ENCODE results near the gene SMYD1. TPM values are rescaled to one million over a fixed set of nuclear protein-coding genes. Genes with fewer than 3 reads are reported as not detected.

The SMYD1 gene
- total RNA-seq, 1 donor from 2014 or later, result 492 TPM

DNA sequence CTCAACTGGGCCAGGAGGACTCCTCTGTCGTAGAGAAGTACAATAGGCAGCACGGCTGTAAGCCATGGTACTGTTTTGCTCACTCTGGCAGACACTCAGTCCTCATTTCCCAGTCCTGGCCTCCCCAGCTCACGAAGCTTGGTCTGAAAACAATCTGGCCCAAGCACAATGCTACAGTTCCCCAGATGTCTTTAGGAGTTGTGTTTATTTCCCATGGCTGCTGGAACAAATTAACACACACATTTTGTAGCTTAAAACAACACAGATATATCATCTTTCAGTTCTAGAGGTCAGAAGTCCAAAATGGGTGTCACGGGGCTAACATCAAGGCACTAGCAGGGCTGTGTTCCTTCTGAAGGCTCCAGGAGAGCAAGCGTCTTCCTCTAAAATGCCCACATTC, 47.3 kb downstream of the SMYD1 start:
- ATAC-seq, result peak; percentile 40
- no peak for DNase-seq
- intact Hi-C loops (cut with micrococcal nuclease), result no loop called here

DNA sequence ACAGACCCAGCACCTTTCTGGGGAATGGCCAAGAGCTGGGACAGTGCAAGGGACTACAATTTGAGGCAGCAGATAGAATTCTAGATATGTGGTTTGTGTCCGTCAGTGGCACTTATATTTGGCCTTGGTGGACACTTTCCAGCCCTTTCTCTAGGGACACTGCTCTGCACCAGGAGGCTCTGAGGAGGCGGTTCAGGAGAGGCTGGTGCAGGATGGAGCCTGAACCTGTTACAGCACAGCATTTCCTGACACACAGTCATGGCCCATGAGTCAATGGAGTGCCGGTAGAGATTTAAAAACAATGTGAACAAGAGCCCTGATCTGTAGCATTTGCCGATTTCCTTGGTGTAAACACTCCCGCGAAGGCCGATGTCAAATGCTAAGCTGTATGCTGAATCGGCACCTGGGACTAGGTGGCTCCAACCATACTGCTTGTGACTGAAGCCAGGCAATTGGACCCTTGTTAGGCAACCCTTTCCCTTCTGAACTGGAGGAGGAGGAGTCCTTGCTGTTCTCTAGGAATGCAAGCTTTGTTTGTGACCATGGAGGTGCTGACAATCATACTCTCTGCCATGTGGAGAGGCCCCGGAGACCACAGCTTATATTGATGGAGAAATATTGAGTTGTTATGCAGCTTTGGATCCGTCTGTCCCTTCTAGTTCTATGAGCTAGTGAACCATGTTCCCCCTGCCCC, 48.3 kb downstream of the SMYD1 start:
- DNase-seq, result no peak
- intact Hi-C loops (cut with micrococcal nuclease), result no loop called here
- ATAC-seq, result peak; percentile 5

DNA sequence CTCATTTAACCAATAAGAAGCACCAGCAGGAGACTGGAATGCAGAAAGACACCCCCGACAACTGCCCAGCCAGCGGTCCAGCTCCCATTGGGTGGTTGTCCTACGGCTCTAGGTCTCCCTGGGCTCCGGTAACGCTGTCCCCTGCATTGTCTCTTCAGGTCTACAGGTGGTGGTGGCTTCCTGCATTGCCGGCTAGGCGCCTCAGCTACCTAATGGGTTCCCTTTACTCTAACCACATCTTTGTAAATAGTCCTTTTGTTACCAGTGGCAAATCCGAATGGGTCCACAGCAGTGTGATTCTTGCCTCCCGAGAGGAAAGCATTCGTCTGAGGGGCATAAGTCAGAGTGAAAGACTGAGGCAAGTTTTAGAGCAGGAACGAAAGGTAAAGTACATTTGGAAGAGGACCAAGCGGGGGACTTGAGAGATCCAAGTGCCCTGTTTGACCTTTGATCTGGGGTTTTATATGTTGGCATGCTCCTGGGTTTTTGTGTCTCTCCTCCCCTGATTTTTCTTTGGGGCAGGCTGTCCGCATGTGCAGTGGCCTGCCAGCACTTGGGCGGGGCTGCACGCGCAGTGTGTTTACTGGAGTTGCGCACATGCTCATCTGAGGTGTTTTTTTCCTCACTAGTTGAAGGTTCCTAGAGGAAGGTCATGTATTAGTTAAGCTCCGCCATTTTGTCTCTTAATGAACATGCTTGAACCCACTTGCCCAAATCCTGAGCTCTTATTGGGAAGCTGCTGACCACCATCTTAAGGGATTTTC, 49.2 kb downstream of the SMYD1 start:
- no peak for ATAC-seq
- no peak for DNase-seq
- intact Hi-C loops (cut with micrococcal nuclease), result no loop called here

DNA sequence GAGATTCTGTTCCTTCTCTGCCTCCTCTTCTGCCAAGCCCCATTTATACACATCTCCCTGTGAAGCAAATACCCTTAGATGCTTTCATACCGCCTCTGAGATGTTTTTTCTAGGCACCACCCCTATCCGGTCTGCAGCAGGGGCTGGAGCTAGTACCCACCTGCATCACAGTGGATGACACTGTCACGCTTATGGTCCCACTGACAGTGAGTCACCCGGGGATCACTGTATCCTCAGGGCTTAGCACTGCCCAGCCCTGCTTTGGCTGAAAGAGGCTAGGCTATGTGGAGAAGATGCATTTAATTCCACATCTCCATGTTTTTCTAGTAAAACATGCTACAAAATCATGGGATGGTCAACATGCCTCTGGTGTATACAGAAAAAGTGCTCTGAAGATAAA, 50.3 kb downstream of the SMYD1 start:
- intact Hi-C loops (cut with micrococcal nuclease), result no loop called here
- ATAC-seq (no peak), DNase-seq (no peak)

DNA sequence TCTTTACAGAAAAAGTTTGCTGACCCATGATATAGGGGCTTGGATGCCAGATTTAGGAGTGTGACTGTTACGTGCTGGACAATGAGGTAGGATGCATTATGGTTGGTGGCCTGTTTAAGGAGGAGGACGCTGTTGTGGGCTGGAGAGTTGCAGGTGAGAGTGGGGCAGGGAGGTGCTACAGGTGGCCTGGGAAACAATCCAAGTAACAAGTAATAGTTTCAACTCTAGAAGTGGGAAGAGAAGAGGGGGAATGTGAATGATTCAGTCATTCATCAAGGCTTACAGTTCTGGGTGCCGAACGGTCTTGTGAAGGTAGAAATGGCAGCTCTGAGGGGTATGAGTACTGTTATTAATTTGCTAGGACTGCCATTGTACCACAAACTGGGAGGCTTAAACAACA, 54.1 kb downstream of the SMYD1 start:
- no peak for ATAC-seq

DNA sequence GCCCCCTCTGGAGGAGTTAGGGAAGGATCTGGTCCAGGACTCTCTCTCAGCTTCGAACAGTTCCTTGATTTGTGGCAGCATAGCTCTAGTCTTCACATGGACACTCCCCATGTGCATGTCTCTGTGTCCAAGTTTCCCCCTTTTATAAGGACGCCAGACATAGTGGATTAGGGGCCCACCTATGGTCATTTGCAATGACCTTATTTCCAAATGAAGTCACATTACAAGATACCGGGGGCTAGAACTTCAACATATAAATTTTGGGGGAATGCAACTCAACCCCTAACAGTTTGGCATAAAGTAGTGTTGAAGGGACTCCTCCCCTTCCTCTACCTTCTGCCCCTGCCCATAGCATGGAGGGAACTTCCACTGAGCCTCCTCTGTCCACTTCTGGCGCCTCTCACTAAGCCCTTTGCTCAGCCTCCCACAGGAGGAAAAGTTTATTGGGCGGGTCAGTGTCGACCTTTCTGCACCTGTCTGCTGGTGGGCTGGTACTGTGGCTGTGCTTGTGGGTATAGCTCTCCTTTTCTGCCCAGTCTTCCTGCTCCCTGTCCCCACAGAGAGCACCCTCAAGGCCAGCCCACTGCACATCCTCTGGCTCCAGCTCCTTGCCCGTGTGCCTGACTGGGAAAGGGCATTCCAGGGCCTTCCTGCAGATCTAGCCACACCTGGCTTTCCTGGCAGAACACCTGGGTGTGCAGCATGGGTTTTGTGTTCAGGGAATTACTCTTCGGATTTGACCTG, 54.7 kb downstream of the SMYD1 start:
- intact Hi-C loops (cut with micrococcal nuclease), result no loop called here
- DNase-seq, result no peak
- ATAC-seq, result no peak

More for the DNA sequence above, 54.1 kb downstream of the SMYD1 start:
- no peak for DNase-seq
- intact Hi-C loops (cut with micrococcal nuclease), result no loop called here

DNA sequence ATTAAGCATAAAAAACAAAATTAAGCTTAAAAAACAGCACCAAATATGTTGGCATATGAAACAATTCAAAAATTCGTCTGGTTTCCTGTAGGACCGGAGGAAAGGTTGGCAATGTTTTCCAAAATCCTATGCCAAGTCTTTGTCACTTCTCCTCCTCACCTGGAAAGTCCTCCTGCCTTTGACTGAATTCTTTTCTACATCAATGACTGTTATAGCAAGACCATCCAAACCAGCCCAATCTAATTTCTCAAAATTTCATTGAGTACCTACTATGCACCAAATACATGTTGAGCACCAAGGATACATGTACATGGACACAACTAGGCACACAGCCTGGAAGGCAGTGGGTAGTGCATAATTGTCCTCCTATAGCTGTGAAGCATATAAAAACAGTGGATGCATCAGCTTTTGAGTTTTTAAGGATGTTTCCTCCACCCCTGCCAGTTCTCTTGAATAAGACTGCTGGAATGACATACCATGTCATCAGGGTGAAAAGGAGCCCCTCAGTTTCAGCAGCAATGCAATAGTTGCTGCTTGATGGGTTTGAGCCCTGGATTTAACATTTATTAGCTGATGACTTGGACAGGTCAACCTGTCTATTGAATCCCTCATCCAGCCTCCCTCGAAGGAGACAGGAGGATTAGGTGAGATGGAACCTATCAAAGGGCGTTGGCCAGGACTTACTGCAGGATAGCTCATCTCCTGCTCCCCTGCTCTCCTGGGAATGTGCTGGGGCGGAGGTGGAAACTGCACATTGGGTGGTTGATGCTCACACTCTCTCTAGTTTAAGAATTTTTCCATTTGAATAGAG, 55.7 kb downstream of the SMYD1 start:
- no peak for DNase-seq
- ATAC-seq, result no peak
- intact Hi-C loops (cut with micrococcal nuclease), result no loop called here

DNA sequence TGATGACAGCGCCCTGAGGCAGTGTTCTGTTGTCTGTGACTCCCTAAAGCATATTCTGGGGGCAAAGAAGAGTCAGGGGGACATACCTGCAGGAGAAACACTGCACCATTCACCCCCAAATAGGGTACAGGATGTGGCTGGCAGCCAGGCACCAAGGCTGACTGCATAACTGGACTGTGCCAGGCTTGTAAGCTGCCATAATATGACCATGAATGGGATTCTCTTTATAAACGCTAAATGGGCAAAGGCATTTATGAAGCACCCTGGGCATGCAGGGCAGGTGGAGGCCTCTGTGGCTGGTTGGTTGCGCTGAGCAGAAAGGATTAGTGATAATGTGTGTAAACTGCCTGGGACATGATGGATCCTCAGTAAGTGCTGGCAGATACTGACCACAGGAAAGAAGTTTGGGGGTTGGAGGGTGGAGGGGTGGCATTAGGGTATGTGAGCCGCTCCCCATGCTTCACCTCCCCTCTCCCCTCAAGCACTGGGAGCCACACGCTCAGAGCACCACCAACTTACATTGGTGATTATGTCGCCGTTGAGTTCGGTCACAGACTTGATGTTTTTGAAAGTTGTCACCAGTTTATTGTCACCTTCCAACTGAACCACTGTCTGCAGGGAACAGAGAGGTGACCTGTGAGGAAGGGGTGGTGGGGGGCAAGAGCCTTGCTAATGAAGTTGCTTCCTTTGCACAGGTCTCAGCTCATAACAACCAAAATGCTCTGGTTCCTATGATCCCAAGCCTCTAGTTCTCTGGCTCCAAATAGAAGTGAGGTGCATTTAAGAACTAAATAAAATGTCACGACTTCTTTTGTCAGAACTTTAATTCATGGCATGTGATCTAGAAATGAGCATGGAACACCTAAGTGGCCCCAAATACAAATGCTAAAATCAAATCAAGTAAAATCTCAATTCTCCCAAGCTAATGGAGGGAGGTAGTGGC, 56.6 kb downstream of the SMYD1 start:
- intact Hi-C loops (cut with micrococcal nuclease), result no loop called here
- DNase-seq (no peak), ATAC-seq (no peak)

DNA sequence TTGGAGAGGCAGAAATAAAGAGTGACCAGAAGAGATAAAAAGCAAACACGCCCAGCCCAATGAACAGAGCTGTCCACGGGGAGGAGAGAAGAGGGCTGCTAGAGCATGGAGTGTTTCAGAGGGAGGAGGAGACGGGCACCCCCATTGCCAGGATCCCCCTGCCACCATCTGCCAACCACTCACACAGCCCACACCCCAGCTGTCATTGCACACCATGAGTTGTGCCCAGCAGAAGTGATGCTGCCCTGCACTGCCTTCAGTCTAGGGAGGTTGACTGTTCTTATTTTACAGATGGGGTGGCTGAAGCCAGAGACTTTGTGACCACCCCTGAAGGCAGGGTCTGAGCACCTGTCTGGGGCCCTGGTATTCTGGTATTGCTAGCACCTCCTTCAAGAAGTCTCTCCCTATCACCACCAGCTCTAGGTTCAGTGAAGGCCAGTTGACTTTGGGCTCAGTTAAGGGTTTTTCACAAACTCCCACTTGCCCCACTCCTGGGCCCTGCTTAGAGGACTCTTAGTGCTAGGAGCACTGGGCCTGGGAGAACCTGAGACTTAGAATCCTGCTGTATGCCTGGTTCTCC, 57.8 kb downstream of the SMYD1 start:
- ATAC-seq, result no peak
- no peak for DNase-seq
- intact Hi-C loops (cut with micrococcal nuclease), result no loop called here

DNA sequence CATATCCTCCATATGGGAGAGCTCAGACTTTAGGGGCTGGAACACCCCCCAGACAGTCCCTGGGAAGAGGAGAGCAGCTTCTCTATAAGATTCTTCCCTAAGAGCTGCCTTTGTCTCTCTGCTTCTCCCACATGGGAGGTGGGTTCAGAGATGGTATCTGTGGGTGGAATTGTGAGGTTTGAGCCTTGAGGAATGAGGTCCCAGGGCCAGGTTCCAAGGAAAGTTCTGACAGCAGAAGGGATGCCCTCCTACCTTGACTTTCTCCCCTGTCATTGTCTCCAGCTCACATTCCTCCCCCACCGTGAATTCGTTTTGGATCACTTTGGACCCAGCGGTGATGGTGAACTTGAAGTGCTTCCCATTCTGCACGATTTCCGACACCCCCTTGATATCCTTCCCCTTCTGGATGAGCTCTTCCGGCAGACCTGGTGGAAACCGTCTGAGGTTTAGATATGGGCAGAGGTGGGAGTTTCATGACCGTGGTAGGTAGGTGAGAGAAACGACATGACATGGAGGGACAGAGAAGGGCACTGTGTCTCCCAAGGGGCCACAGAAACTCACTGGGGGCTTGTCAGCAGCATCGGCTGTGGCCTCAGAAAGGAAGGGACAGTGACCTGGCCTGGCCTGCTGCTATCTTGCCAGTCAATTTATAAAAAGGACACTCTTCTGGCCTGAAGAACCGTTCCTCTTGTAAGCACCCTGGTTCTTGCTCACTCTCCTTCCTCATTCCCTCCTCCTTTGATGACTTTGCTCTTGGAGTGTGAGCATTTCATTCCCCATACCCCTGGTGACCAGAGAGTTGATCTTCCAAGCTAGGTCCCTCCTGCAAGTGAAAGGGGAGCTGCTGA, 58.5 kb downstream of the SMYD1 start:
- DNase-seq, result no peak
- no peak for ATAC-seq
- intact Hi-C loops (cut with micrococcal nuclease), result no loop called here

DNA sequence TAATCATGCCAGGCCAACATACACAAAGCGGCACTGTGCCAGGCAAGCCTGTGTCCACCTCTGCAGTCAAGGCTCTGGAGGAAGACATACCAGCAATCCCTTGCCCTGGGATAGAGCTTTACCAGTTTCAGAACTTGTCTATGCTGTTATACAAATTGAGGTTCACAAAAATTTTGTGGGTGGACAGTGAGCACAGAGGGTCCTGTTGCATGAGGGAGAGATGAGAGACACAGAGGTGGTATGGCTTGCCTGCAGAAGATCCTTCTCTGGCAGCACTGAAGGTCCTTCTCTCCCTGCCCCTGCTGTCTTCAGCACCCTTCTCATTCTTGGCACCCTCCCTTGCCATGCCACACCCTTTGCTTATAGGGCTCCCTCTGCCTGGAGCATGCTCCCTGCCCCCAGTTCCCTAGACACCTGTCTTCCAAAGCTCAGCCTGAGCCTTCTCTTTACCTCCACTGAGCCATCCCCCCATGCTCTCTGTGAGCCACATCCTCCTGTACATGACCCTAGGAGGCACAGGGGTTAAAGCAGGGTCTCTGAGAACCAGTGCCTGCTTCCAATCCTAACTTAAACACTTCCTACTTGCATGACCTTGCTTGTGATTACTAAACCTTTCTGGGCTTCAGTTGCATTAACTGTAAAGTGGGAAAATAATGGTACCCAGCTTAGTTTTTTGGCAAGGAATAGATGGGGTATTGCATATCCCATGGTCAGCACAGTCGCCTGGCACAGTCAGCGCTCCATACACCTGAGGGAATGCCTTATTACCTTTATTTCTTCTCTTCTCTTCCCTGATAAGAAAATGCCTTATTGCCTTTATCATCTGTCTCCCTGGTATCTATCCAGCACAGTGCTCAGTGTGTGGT, 59.4 kb downstream of the SMYD1 start:
- DNase-seq (no peak), ATAC-seq (no peak)
- intact Hi-C loops (cut with micrococcal nuclease), result no loop called here

DNA sequence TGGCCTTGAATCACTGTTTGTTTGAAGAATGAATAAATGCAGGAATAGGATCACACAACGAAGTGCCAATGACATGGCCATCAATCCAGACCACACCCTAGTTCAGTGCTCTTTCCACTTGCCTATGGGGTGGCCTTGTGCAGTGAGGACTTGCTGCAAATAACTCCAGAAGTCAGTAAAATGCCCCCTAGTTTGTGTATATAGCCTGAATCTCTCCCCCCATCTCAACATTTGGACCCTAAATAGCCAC, 59.9 kb downstream of the SMYD1 start:
- DNase-seq (no peak), ATAC-seq (no peak)
- intact Hi-C loops (cut with micrococcal nuclease), result no loop called here

DNA sequence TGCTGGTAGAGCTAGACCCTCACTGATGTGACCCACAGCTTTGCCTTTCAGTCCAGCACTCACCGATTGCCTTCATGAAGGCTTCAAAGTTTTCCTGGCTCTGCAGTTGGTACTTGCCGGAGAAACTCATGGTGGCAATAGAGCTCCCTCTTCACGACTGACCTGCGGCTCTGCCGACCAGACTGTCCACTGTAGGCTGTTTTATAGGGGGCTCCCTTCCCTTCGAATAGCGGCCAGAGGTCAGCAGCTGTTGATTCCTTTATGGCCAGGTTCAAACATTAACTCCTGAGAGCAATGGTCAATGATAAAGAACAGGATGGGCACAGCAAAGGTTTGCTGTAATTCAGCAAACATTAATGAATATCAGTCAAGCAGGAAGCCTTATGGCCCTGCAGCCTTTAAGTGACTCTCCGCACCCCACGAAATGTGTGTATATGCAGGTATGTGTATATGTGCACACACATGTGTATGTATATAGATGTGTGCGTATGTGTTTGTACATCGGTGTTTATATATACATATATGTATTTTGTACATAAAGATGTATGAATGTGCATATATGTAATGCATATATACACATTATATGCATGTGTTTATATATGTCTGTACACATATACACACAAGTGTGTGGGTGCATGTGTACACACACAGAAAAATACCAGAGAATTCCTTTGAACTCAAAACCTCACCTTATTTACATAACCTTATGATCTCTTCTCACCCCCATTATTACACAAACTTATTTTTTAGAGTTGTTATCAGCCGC, 60.4 kb downstream of the SMYD1 start, which contains the start of gene FABP1:
Gene FABP1, minus strand, starts transcription at position 175 of the 766 bp plus-strand sequence. Its CDS starts 45 bp downstream, at position 130.
- no peak for ATAC-seq
- no peak for DNase-seq
- intact Hi-C loops (cut with micrococcal nuclease), result no loop called here

DNA sequence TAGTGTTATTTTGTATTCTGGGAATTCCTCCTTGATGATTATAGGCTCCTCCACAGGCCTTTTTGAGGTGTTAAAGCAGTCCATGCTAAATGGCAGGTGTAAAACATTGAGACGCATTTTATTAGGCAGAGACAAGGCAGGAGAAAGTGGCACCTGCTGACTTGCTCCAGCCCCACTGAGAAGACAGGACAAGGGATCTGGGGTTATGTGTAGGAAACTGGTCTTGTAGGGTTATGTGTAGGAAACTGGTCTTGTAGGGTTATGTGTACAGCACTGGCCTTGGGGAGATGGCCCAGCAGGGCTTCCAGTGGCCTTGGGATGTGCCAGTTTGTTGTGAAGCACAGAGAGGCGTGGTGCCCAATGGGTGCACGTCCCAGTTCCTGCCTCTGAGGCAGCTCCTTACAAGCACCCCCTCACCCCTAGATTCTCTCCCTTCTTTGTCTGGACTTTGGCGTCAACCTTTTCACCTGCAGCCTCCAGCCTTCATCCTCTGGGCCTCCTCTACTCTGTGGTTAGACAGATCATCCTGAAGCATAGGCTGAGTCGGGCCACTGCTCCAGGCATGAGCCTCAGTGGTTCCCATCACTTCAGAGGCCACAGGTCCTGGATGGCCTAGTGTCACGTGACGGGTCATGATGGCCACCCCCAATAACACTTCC, 61.2 kb downstream of the SMYD1 start:
- DNase-seq, result no peak
- intact Hi-C loops (cut with micrococcal nuclease), result no loop called here
- no peak for ATAC-seq

DNA sequence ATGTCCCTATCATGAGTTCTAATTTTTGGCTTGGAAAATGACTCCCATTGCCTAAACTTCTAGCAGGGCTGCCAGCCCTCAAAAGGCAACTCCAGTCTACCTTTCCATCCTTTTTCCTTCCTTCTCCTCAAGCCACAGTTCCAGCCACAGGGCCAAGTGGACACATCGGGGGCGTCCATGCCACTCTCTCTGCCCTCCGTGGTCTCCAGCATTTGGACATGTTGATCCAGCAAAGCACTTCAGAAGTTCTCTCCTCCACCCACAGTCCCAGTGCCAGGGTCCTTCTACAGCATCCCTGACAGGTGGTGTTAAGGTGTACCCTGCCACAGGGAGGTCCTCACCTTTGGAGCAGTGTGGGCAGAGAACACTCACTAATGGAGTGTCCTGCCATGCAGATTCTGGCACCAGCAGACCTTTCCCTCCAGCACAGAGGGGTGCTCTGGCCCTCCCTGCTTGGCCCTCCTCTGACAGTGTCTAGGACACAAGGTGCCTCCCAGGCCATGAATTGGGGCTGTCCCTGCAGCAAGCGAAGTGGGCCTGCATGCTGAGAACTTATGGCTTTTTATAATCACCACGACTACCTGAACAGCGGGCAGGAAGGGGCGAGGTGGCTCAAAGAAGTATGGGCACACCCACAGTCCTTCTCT, 61.8 kb downstream of the SMYD1 start:
- intact Hi-C loops (cut with micrococcal nuclease), result no loop called here
- ATAC-seq (no peak), DNase-seq (no peak)
